Prostate gland (tissue), 2 donors: ENCODE measurements around the gene SEZ6L2.

ENCODE experiments used
- CTCF ChIP-seq, 4 experiments: fragments of 200-600 bp in 2 of 4; fragments of 450-650 bp in 2 of 4; sonication (generic) in 2 of 4; IDR thresholded peaks; 1 replicate in 3 of 4; 2 replicates in 1 of 4; pipeline ENCODE4 v1.5.1; 2016 to 2019; ENCODE audit warnings: antibody characterized with exemption in 4 of 4, mild to moderate bottlenecking in 2 of 4, moderate library complexity in 2 of 4
- POLR2A ChIP-seq: fragments of 450-650 bp; IDR thresholded peaks from one replicate; pipeline ENCODE4 v1.6.1; 2016; ENCODE audit warnings: antibody characterized with exemption, mild to moderate bottlenecking

DNA sequence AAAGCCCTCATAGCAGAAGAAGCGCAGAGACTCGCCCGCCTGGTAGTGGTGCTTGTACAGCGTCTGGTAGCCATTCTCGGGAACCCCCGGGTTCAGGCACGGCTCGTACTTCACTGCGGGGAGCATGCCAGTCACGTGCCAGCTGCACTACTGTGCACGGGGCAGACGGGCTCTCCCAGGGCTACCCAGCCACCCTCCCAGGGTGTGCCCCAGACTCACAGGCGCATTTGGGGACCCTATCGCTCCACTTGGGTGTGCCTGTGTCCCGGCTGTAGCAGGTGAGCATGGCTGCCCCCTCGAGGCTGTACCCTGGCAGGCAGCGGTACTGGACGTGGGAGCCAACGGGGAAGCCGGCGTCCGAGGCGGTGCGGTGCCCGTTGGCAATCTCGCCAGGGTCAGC lies 26.0 kb downstream of the SEZ6L2 start:
- no peak for TF ChIP-seq CTCF (IDR thresholded peaks at IDR 0.05)
- TF ChIP-seq POLR2A: no peak
